Heart right ventricle (tissue), 16 donors: ENCODE data around the gene GAD2. TPM values are rescaled to one million over a fixed set of nuclear protein-coding genes. Genes with fewer than 3 reads are reported as not detected.

Experiments used
- ATAC-seq, 8 donors: fragments of 200-7000 bp; cut with Tn5 transposase; one replicate each; pipeline ENCODE4 v1.9.1; 2020; ENCODE audit warnings: mild to moderate bottlenecking in 8 of 8, moderate library complexity in 8 of 8, moderate number of reproducible peaks in 1 of 8
- DNase-seq, 2 donors: peaks; one replicate each; pipeline ENCODE4 v3.0.0-alpha.2; 2020
- H3K27ac ChIP-seq, 10 donors: fragments of 200-600 bp; sonication (generic) in 2 of 10; one replicate each; pipeline versions ENCODE4 v1.5.0 to v1.8.0; 2020 to 2022; ENCODE audit warnings: mild to moderate bottlenecking in 3 of 10
- H3K27me3 ChIP-seq, 7 donors: fragments of 200-600 bp; one replicate each; pipeline ENCODE4 v1.8.0; 2021 to 2022; ENCODE audit warnings: mild to moderate bottlenecking in 2 of 7
- H3K36me3 ChIP-seq, 9 donors: fragments of 200-600 bp; sonication (generic) in 1 of 9; one replicate each; pipeline versions ENCODE4 v1.5.0 to v1.8.0; 2020 to 2022; ENCODE audit warnings: mild to moderate bottlenecking in 2 of 9
- H3K4me1 ChIP-seq, 9 donors: fragments of 200-600 bp; sonication (generic) in 1 of 9; one replicate each; pipeline versions ENCODE4 v1.5.0 to v1.8.0; 2020 to 2022; ENCODE audit warnings: mild to moderate bottlenecking in 4 of 9
- H3K4me3 ChIP-seq, 10 donors: fragments of 200-600 bp; sonication (generic) in 2 of 10; one replicate each; pipeline versions ENCODE4 v1.5.0 to v1.8.0; 2020 to 2022; ENCODE audit warnings: mild to moderate bottlenecking in 7 of 10, moderate library complexity in 2 of 10
- H3K9me3 ChIP-seq, 11 donors: fragments of 200-600 bp in 10 of 11; sonication (generic) in 2 of 11; one replicate each; pipeline versions ENCODE4 v1.5.0 to v1.8.0; 2013 to 2022; ENCODE audit warnings: mild to moderate bottlenecking in 2 of 11, control low read depth in 1 of 11, moderate library complexity in 1 of 11
- WGBS, 2 donors: extraction: QIAGEN DNeasy Blood & Tissue Kit; methylation state at CpG; one replicate each; pipeline ENCODE4 v1.1.7; 2013; ENCODE audit warnings: inconsistent platforms in 1 of 2; 5-methylcytosine and 5-hydroxymethylcytosine counted together
- intact Hi-C, 10 donors: fragments of 100-400 bp; cut with DNase I; formaldehyde crosslinking; loops; one replicate each; pipeline versions ENCODE4 v1.11.1 to v1.14.2; 2022
- polyA plus RNA-seq, 2 donors: library from polyadenylated mRNA; stranded (reverse); fragments of 200-250 nt; gene quantifications; one replicate each; pipeline ENCODE4 v1.2.3, GENCODE V29; 2013
- total RNA-seq, 10 donors: library from RNA; stranded (reverse); fragmentation: NEBNext Ultra II Directional in 3 of 10; extraction: Animal tissue kit (Norgen Biotek cat#: 25700) in 3 of 10; gene quantifications; one replicate each; pipeline versions ENCODE4 v1.2.1 to v1.2.4, GENCODE V29; 2021 to 2023
- TF ChIP-seq, protein P1 (sequence below), 9 donors: fragments of 200-600 bp; sonication (generic) in 2 of 9; IDR thresholded peaks; one replicate each; pipeline versions ENCODE4 v1.5.0 to v1.8.0; 2021 to 2022; ENCODE audit warnings: antibody characterized with exemption in 9 of 9, mild to moderate bottlenecking in 5 of 9, moderate library complexity in 1 of 9
- donor health status: Arrhythmogenic right ventricular cardiomyopathy.
- donor health status: ischemic (EF 13 %, LVEDD 7.1; RV severe dilation, severe dysfunction).
- donor health status: healthy with polysubstance abuse.
- donor health status: DM: no; HTN: yes; CAD: no.
- donor health status: DM: no; HTN: no; CAD: no.
- donor health status: ischemic (EF 25% LVEDD 6.9; RV normal size, moderate dysfunction).
- donor health status: ischemic (EF 25% LVEDD 5.7; RV mildly dilated, moderate dysfunction).
- donor health status: healthy.
- donor health status: DM: yes; HTN: yes; CAD: no.
- donor health status: Ischemic cardiomyopathy.
- donor health status: ischemic (EF 35%, LVEDD 5.7; RV mildly dilated, moderate dysfunction).
- donor health status: nonischemic (EF 11% LVEDD 7.7; RV severe dilation, severe dysfunction).
- donor health status: DM: yes; HTN: yes; CAD: no.
- donor health status: PGD.
- donor health status: ischemic (EF 29% LVEDD 5.4; RV normal size, mild dysfunction).
- donor health status: nonischemic (EF 23%, LVEDD 6.1; RV moderate dilation, normal function).

GAD2 gene
- total and polyA plus RNA-seq, 12 donors = not detected

DNA sequence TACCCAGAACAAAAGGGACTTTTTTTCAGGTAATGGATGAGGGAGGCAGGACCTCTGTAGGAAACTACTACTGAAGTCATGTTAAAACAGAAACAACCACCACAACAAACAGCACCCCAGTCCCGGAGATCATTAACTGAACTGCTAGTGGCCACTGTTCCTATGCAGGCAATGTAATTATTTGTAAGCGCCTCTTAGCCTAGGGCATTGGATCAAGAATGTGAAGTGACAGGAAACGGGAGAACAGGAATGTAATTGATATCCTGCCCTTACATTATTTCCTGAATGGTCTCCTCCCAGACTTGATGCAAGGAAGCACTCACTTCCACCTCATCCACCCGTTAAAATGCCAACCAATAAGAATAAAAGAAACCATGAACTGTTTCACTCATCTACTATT lies 16.7 kb upstream of the GAD2 start:
- Histone ChIP-seq H3K27me3 (peaks cover 0 to 3% (median 0%) of the 10 kb centered on the region in 7 donors), H3K36me3 (no peaks in the 10 kb centered on the region), H3K4me1 (no peaks in the 10 kb centered on the region), H3K4me3 (no peak overlapping the region), H3K9me3 (no peaks in the 10 kb centered on the region), H3K27ac (no peak overlapping the region)
- TF ChIP-seq, protein P1, sequence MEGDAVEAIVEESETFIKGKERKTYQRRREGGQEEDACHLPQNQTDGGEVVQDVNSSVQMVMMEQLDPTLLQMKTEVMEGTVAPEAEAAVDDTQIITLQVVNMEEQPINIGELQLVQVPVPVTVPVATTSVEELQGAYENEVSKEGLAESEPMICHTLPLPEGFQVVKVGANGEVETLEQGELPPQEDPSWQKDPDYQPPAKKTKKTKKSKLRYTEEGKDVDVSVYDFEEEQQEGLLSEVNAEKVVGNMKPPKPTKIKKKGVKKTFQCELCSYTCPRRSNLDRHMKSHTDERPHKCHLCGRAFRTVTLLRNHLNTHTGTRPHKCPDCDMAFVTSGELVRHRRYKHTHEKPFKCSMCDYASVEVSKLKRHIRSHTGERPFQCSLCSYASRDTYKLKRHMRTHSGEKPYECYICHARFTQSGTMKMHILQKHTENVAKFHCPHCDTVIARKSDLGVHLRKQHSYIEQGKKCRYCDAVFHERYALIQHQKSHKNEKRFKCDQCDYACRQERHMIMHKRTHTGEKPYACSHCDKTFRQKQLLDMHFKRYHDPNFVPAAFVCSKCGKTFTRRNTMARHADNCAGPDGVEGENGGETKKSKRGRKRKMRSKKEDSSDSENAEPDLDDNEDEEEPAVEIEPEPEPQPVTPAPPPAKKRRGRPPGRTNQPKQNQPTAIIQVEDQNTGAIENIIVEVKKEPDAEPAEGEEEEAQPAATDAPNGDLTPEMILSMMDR (IDR thresholded peaks at IDR 0.05) = no peak
- intact Hi-C loops = no loop called here
- 38 to 47% methylated on average over 4 of the region's 4 CpGs for WGBS, 2 donors
- ATAC-seq = no peak
- no peak for DNase-seq

DNA sequence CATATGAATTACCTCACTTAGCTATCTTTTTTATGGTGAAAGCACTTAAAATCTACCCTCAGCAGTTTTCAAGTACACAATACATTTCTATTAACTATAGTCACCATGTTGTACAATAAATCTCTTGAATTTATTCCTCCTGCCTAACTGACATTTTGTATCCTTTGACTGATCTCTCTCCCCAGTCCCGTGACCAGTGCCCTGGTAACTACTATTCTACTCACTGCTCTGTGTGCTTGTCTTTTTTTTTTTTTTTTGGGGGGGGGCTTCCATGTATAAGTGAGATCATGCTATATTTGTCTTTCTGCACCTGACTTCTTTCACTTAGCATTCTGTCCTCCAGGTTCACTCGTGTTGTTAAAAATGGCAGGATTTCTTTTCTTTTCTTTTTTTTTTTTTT lies 11.4 kb upstream of the GAD2 start:
- ATAC-seq (no peak), DNase-seq (no peak)
- H3K4me1 ChIP-seq = no peaks in the 10 kb centered on the region
- H3K27me3 ChIP-seq = peaks cover 0 to 23% (median 2%) of the 10 kb centered on the region in 7 donors
- WGBS, 2 donors = 60 to 75% methylated on average over 2 of the region's 2 CpGs
- TF ChIP-seq, protein P1 (IDR thresholded peaks at IDR 0.05) = no peak
- H3K27ac ChIP-seq = no peak overlapping the region
- peaks cover 0 to 18% (median 6%) of the 10 kb centered on the region in 11 donors for H3K9me3 ChIP-seq
- H3K36me3 ChIP-seq = no peaks in the 10 kb centered on the region
- intact Hi-C loops = no loop called here
- no peak overlapping the region for H3K4me3 ChIP-seq

DNA sequence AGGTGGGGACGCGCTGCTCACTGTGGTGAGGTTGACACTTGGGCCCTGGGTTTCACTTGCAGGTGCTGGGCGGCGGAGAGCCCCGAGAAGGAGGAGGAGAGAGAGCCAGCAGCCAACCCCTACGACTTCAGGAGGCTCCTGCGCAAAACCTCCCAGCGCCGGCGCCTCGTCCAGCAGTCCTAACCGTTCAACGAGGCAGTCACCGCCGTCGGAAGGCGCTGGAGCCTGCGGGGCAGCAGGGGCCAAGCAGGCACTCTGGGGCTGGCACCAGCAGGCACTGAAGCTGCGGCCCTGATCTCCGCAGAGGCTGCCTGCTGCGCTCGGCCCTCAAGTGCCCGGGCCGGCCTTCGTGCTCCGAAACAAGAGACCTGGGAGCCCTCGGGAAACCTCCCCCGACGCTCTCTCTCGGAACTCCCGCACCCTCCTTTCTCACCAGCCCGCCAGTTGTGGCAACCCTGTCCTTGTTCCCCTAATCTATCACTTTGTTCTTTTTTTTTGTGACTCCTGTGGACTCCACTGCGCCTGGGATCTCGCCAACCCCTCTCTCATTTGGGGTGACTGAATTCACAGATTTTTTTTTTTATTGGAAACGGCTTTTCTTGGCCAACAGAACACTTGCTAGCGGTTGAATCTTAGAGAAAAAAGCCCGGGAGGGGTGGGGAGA lies 4.7 kb upstream of the GAD2 start:
- 6 to 11% methylated on average over 37 of the region's 37 CpGs for WGBS, 2 donors
- H3K27ac ChIP-seq = no peak overlapping the region
- no peaks in the 10 kb centered on the region for H3K36me3 ChIP-seq
- DNase-seq (no peak), ATAC-seq (no peak)
- peaks cover 0 to 21% (median 15%) of the 10 kb centered on the region in 9 donors for H3K4me1 ChIP-seq
- H3K27me3 ChIP-seq = peaks cover 21 to 86% (median 67%) of the 10 kb centered on the region in 7 donors
- intact Hi-C loops = no loop called here
- TF ChIP-seq, protein P1 (IDR thresholded peaks at IDR 0.05) = no peak
- H3K4me3 ChIP-seq = no peak overlapping the region
- H3K9me3 ChIP-seq = peaks cover 0 to 18% (median 6%) of the 10 kb centered on the region in 11 donors

DNA sequence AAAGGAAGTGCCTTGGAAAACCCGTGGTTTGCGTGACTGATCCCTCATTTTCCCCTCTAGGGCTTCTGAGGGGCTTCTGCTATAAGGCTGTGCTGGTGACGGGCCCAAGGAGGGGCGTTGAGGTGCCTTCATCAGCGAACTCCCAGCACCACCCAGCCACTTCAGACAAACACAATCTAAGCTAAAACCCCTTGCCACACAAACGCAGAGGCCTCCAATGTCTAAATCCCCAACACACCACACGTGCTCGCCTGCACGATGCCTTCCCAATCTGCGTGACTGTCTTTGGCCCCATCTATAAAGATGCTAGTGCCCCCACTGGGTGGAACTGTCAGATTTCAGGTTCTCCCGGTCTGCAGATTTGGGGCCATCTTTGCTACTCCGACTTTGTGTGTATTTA lies 4.1 kb upstream of the GAD2 start:
- ATAC-seq (no peak), DNase-seq (no peak)
- 5 to 9% methylated on average over 12 of the region's 12 CpGs for WGBS, 2 donors
- TF ChIP-seq, protein P1 (IDR thresholded peaks at IDR 0.05) = no peak
- H3K4me1 ChIP-seq = peaks cover 0 to 27% (median 17%) of the 10 kb centered on the region in 9 donors
- intact Hi-C loops = no loop called here
- H3K36me3 ChIP-seq = no peaks in the 10 kb centered on the region
- H3K4me3 ChIP-seq = no peak overlapping the region
- H3K27me3 ChIP-seq = peaks cover 27 to 92% (median 73%) of the 10 kb centered on the region in 7 donors
- H3K27ac ChIP-seq = no peak overlapping the region
- H3K9me3 ChIP-seq = peaks cover 0 to 12% (median 4%) of the 10 kb centered on the region in 11 donors
